CD4-positive, alpha-beta T cell (primary cell): ENCODE measurements around the gene DENND1A. TPM values are rescaled to one million over a fixed set of nuclear protein-coding genes. Genes with fewer than 3 reads are reported as not detected.

ENCODE experiments used
- ATAC-seq: fragments of 200-7000 bp; cut with Tn5 transposase; one replicate; pipeline ENCODE4 v1.10.0; 2022; ENCODE audit warnings: mild to moderate bottlenecking; ENCODE audit not compliant: poor library complexity
- CTCF ChIA-PET: fragments of 350-600 bp; sonication (Branson Sonifier 250); formaldehyde crosslinking; loops from one replicate; lab custom pipeline; 2021; ENCODE audit warnings: antibody characterized with exemption, inconsistent platforms; lab: Charles Lee
- POLR2A ChIA-PET: fragments of 350-600 bp; sonication (Branson Sonifier 250); formaldehyde crosslinking; loops from one replicate; lab custom pipeline; 2021; ENCODE audit warnings: antibody characterized with exemption, inconsistent platforms; lab: Charles Lee
- DNase-seq, 14 experiments: peaks; one replicate each; pipeline ENCODE4 v3.0.0-alpha.2; 2013 to 2020; ENCODE audit warnings: mixed read lengths in 2 of 14
- H3K27ac ChIP-seq, 2 donors: one replicate each; pipeline versions ENCODE4 v1.5.1 to v1.7.0; 2013; ENCODE audit warnings: low read length in 2 of 2, low read depth in 1 of 2, mild to moderate bottlenecking in 1 of 2
- H3K27me3 ChIP-seq, 2 experiments: 1 replicate in 1 of 2; 2 replicates in 1 of 2; pipeline versions ENCODE4 v1.6.1 to v1.7.0; 2013; ENCODE audit warnings: low read length in 2 of 2, control low read depth in 1 of 2, mild to moderate bottlenecking in 1 of 2, moderate library complexity in 1 of 2; ENCODE audit not compliant: insufficient read depth in 2 of 2, control insufficient read depth in 1 of 2
- H3K36me3 ChIP-seq: one replicate; pipeline ENCODE4 v1.6.1; 2013; ENCODE audit warnings: low read length, control low read depth; ENCODE audit not compliant: insufficient read depth
- H3K4me1 ChIP-seq: one replicate; pipeline ENCODE4 v1.6.1; 2013; ENCODE audit warnings: low read length, control low read depth; ENCODE audit not compliant: insufficient read depth
- H3K4me3 ChIP-seq: one replicate; pipeline ENCODE4 v1.5.1; 2013; ENCODE audit warnings: mild to moderate bottlenecking, low read length, moderate library complexity
- H3K9me3 ChIP-seq, 2 experiments: 1 replicate in 1 of 2; 2 replicates in 1 of 2; pipeline versions ENCODE4 v1.6.1 to v1.7.0; 2013; ENCODE audit warnings: low read length in 2 of 2, mild to moderate bottlenecking in 2 of 2, control low read depth in 1 of 2, moderate library complexity in 1 of 2; ENCODE audit not compliant: control insufficient read depth in 1 of 2, insufficient read depth in 1 of 2
- H3K27ac Mint-ChIP-seq: one replicate; pipeline ENCODE4 v1.8.0; 2020; ENCODE audit warnings: mixed read lengths
- H3K27me3 Mint-ChIP-seq: one replicate; pipeline ENCODE4 v1.8.0; 2021; ENCODE audit warnings: mixed read lengths
- H3K36me3 Mint-ChIP-seq: one replicate; pipeline ENCODE4 v1.8.0; 2021; ENCODE audit warnings: low read depth, mixed read lengths
- H3K4me1 Mint-ChIP-seq: one replicate; pipeline ENCODE4 v1.8.0; 2021; ENCODE audit warnings: low read depth, mixed read lengths
- H3K4me3 Mint-ChIP-seq: one replicate; pipeline ENCODE4 v1.8.0; 2020; ENCODE audit warnings: mild to moderate bottlenecking, mixed read lengths
- H3K9me3 Mint-ChIP-seq: one replicate; pipeline ENCODE4 v1.8.0; 2020; ENCODE audit warnings: mixed read lengths
- intact Hi-C, 2 experiments: fragments of 100-400 bp; cut with DNase I in 1 of 2; cut with micrococcal nuclease in 1 of 2; formaldehyde crosslinking; loops; one replicate each; pipeline versions ENCODE4 v1.15.1 to v1.9.0; 2023 to 2025; cut with DNase I, micrococcal nuclease
- total RNA-seq, 174 experiments: library from RNA in 2 of 174; stranded (reverse) in 2 of 174; gene quantifications; one replicate each; pipeline ENCODE4 v1.2.3 and lab custom pipeline; 2021 to 2026
- TF ChIP-seq, protein P1 (sequence below): fragments of 200-600 bp; IDR thresholded peaks from one replicate; pipeline ENCODE4 v1.8.0; 2022; ENCODE audit warnings: antibody characterized with exemption, mild to moderate bottlenecking

The DENND1A gene
- total RNA-seq, 2 experiments from 2014 or later = 20.0 to 20.6 TPM

DNA sequence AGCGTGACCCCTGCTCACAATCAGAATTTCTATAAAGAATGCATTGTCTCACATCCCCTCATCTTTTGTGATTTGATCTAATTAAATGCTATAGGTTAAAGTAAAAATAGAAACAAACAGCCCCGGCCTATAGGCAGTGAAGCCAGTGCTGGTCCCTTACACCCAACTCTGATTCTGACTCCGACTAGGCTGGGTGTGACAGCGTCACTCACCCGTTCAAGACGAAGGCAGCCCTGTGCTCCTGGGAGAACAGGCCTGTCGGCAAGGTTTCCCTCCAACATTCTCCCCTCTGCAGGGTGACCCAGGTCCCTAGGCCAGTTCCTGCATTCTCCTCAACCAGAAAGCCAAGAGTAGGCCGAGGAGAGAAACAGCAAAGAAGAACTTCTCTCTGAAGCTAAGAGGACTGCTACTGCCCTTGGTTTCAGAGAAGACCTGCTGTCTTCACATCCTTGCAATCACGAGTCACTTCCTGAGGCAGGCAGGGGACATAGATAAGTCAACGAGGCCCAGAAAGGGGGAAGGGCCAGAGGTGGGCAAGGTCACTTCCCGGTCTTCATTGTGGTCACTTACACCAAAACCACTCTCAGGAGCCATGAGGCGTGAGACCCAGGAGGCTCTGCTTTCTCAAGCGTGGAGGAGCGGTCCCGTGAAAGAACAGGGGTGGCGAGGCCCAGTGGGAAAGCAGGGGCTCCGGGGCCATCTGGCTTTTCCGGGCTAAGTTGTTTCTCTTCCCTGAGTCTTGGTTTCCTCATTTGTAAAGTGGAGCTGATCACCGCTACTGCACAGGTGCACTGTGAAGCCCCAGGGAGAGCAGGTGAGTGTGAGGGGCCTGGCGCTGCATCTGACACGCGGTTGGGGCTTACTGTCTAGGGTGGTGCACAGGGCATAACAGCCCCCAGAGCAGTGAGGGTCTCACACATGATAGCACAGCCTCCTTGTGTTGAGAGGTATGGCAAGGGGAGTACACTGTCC, 373.2 kb downstream of the DENND1A start:
- Mint-ChIP-seq H3K4me3 (no peak overlapping the region), H3K9me3 (no peaks in the 10 kb centered on the region), H3K36me3 (peaks cover 59% of the 10 kb centered on the region), H3K27ac (no peak overlapping the region), H3K27me3 (no peaks in the 10 kb centered on the region), H3K4me1 (no peaks in the 10 kb centered on the region)
- no peaks in the 10 kb centered on the region for H3K4me1 ChIP-seq
- H3K9me3 ChIP-seq = no peaks in the 10 kb centered on the region
- ATAC-seq (no peak), DNase-seq (no peak)
- H3K27ac ChIP-seq = no peak overlapping the region
- H3K27me3 ChIP-seq = no peaks in the 10 kb centered on the region
- peaks cover 21% of the 10 kb centered on the region for H3K36me3 ChIP-seq
- TF ChIP-seq, protein P1, sequence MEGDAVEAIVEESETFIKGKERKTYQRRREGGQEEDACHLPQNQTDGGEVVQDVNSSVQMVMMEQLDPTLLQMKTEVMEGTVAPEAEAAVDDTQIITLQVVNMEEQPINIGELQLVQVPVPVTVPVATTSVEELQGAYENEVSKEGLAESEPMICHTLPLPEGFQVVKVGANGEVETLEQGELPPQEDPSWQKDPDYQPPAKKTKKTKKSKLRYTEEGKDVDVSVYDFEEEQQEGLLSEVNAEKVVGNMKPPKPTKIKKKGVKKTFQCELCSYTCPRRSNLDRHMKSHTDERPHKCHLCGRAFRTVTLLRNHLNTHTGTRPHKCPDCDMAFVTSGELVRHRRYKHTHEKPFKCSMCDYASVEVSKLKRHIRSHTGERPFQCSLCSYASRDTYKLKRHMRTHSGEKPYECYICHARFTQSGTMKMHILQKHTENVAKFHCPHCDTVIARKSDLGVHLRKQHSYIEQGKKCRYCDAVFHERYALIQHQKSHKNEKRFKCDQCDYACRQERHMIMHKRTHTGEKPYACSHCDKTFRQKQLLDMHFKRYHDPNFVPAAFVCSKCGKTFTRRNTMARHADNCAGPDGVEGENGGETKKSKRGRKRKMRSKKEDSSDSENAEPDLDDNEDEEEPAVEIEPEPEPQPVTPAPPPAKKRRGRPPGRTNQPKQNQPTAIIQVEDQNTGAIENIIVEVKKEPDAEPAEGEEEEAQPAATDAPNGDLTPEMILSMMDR = no peak
- intact Hi-C loops = no loop called here
- POLR2A ChIA-PET = no interaction called here
- H3K4me3 ChIP-seq = no peak overlapping the region
- CTCF ChIA-PET = no interaction called here

DNA sequence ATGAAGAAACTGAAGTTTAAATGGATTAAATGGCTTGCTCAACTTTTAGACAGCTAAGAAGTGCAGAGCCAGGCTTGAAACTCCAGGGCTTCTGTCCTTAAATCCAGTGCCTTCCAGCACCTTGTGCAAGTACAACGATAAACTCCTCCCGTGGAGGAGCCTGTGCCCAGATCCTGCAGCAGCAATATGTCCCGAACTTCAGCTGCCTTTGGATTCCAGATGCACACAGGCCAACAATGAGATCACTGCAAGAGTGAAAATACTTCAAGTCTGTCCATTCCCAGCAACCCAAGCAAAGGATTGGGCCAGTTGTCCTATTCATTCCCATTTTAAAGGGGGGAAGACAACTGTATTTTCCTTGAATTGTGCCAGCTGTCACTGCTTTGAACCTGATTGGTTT, 374.3 kb downstream of the DENND1A start:
- no peak overlapping the region for H3K4me3 ChIP-seq
- intact Hi-C loops = no loop called here
- no peak overlapping the region for H3K27ac ChIP-seq
- no peaks in the 10 kb centered on the region for H3K27me3 ChIP-seq
- H3K36me3 Mint-ChIP-seq = peaks cover 48% of the 10 kb centered on the region
- no peaks in the 10 kb centered on the region for H3K4me1 ChIP-seq
- no peaks in the 10 kb centered on the region for H3K9me3 Mint-ChIP-seq
- ATAC-seq = no peak
- peaks cover 21% of the 10 kb centered on the region for H3K36me3 ChIP-seq
- no peaks in the 10 kb centered on the region for H3K4me1 Mint-ChIP-seq
- H3K4me3 Mint-ChIP-seq = no peak overlapping the region
- H3K9me3 ChIP-seq = no peaks in the 10 kb centered on the region
- TF ChIP-seq, protein P1 = no peak
- H3K27ac Mint-ChIP-seq = no peak overlapping the region
- CTCF ChIA-PET = no interaction called here
- POLR2A ChIA-PET = no interaction called here
- no peaks in the 10 kb centered on the region for H3K27me3 Mint-ChIP-seq
- DNase-seq = no peak

DNA sequence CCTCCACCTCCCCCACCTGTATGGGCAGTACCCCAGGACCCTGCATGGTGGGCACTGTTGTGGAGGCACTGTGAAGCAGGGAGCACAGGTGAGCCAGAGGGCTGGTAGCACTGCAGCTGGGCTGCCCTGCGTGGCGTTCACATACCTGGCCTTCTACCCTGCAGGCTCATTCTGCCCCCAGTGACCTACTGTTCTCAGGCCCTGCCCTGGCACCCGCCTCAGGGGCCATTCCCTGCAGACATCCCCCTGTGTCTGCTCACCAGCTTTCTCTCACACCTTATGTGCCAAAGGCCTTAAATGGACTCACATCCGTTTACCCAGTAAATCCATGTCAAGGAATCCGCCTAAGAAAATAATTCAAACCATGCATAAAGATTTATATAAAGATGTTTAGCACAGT, 377.4 kb downstream of the DENND1A start:
- POLR2A ChIA-PET = no interaction called here
- intact Hi-C loops = no loop called here
- H3K27ac Mint-ChIP-seq = no peak overlapping the region
- no peak overlapping the region for H3K4me3 Mint-ChIP-seq
- no peaks in the 10 kb centered on the region for H3K9me3 Mint-ChIP-seq
- H3K4me3 ChIP-seq = no peak overlapping the region
- TF ChIP-seq, protein P1 = no peak
- no peak for DNase-seq
- H3K27ac ChIP-seq = no peak overlapping the region
- H3K9me3 ChIP-seq = no peaks in the 10 kb centered on the region
- H3K4me1 ChIP-seq = no peaks in the 10 kb centered on the region
- no peaks in the 10 kb centered on the region for H3K27me3 Mint-ChIP-seq
- no peak for ATAC-seq
- no peaks in the 10 kb centered on the region for H3K27me3 ChIP-seq
- H3K36me3 ChIP-seq = peaks cover 21% of the 10 kb centered on the region
- H3K4me1 Mint-ChIP-seq = no peaks in the 10 kb centered on the region
- CTCF ChIA-PET = no interaction called here
- H3K36me3 Mint-ChIP-seq = peaks cover 31% of the 10 kb centered on the region
